HG03159 (cell line): ENCODE measurements around the gene ZFP1.

ENCODE experiments used
- ATAC-seq: cut with Tn5 transposase; IDR thresholded peaks from one replicate; pipeline ENCODE4 v1.9.1; 2021; ENCODE audit warnings: mild to moderate bottlenecking, moderate library complexity; ENCODE audit not compliant: unreplicated experiment

ZFP1 gene

GRCh38 chr16:75148311-75149195 lies at the start of gene ZFP1:
Gene ZFP1, plus strand, starts transcription at chr16:75148524. Its CDS starts 4,428 bp downstream, at chr16:75152952.
- peak; percentile 82 for ATAC-seq

GRCh38 chr16:75099075-75099667 lies 49.2 kb upstream of the ZFP1 start:
- ATAC-seq = no peak

GRCh38 chr16:75099738-75100602 lies 48.4 kb upstream of the ZFP1 start:
- ATAC-seq = peak; percentile 52

- no peak for ATAC-seq
Measured at GRCh38 chr16:75100603-75100990, 47.7 kb upstream of the ZFP1 start.

- no peak for ATAC-seq
Measured at GRCh38 chr16:75101635-75102034, 46.7 kb upstream of the ZFP1 start.

- no peak for ATAC-seq
Measured at GRCh38 chr16:75102595-75102994, 45.7 kb upstream of the ZFP1 start.

- no peak for ATAC-seq
Measured at GRCh38 chr16:75103994-75104393, 44.3 kb upstream of the ZFP1 start.

GRCh38 chr16:75104836-75105235 lies 43.5 kb upstream of the ZFP1 start:
- ATAC-seq = no peak

GRCh38 chr16:75105306-75106061 lies 42.8 kb upstream of the ZFP1 start:
- ATAC-seq = no peak

GRCh38 chr16:75106351-75107274 lies 41.7 kb upstream of the ZFP1 start:
- ATAC-seq = no peak

GRCh38 chr16:75107505-75107904 lies 40.8 kb upstream of the ZFP1 start:
- ATAC-seq = no peak

GRCh38 chr16:75108792-75109731 lies 39.3 kb upstream of the ZFP1 start:
- no peak for ATAC-seq

GRCh38 chr16:75109732-75110243 lies 38.5 kb upstream of the ZFP1 start:
- ATAC-seq = no peak

GRCh38 chr16:75110637-75111513 lies 37.4 kb upstream of the ZFP1 start:
- ATAC-seq = peak; percentile 76

GRCh38 chr16:75111514-75111940 lies 36.8 kb upstream of the ZFP1 start:
- ATAC-seq = no peak

GRCh38 chr16:75111961-75112733 lies 36.2 kb upstream of the ZFP1 start:
- no peak for ATAC-seq
